Mucosa of rectum (tissue), 2 donors: ENCODE results near the gene MORN5.

Source experiments
- H3K27ac ChIP-seq, 2 donors: one replicate each; pipeline ENCODE4 v1.7.0; 2013; ENCODE audit warnings: inconsistent platforms in 2 of 2, low read depth in 2 of 2, low read length in 2 of 2
- H3K27me3 ChIP-seq, 2 donors: one replicate each; pipeline ENCODE4 v1.7.0; 2013; ENCODE audit warnings: low read length in 2 of 2; ENCODE audit not compliant: control insufficient read depth in 2 of 2, insufficient read depth in 2 of 2
- H3K36me3 ChIP-seq, 2 donors: one replicate each; pipeline ENCODE4 v1.7.0; 2013; ENCODE audit warnings: low read length in 2 of 2; ENCODE audit not compliant: control insufficient read depth in 2 of 2, insufficient read depth in 2 of 2
- H3K4me1 ChIP-seq, 2 donors: one replicate each; pipeline ENCODE4 v1.7.0; 2013; ENCODE audit warnings: low read length in 2 of 2, mild to moderate bottlenecking in 1 of 2; ENCODE audit not compliant: control insufficient read depth in 2 of 2, insufficient read depth in 2 of 2
- H3K4me3 ChIP-seq, 2 donors: one replicate each; pipeline ENCODE4 v1.7.0; 2013; ENCODE audit warnings: low read length in 2 of 2
- H3K9ac ChIP-seq, 2 donors: one replicate each; pipeline ENCODE4 v1.7.0; 2013; ENCODE audit warnings: low read length in 2 of 2, low read depth in 1 of 2, mild to moderate bottlenecking in 1 of 2
- H3K9me3 ChIP-seq, 2 donors: one replicate each; pipeline ENCODE4 v1.7.0; 2013; ENCODE audit warnings: low read length in 2 of 2; ENCODE audit not compliant: control insufficient read depth in 2 of 2
- donor health status: healthy.
- donor health status: Normal muscosa, but diverticular disease.

Gene MORN5

DNA sequence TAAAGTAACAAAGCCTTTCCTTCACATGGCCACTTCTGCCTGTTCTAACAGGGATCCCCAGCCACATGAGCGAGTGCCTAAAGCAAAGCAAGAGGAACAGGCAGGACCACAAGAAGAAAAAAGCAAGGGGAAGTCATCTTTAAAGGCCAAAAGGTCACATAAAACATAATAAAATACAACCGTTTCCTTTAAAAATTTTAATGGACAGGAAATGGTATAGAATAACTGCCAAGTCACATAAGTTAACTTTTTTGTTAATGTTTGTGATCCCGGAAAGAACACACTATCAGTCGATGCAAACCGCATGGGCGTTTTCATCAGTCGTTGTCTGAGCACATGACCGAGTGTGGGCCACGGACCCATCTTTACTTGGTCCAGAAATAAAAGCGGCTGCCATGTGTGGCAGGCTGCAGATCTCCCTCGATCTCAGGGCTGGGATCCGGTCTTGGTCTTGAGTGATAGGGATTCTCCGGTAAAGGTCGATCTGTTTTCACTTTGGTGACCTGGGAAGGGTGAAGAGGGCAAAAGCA, 15.8 kb upstream of the MORN5 start:
- Histone ChIP-seq H3K9me3 (no peaks in the 10 kb centered on the region), H3K27ac (no peak overlapping the region), H3K36me3 (peaks cover 49 to 64% of the 10 kb centered on the region in 2 donors), H3K4me1 (peaks cover under 1 to 4% of the 10 kb centered on the region in 2 donors), H3K27me3 (no peaks in the 10 kb centered on the region), H3K4me3 (no peak overlapping the region), H3K9ac (no peak overlapping the region)

DNA sequence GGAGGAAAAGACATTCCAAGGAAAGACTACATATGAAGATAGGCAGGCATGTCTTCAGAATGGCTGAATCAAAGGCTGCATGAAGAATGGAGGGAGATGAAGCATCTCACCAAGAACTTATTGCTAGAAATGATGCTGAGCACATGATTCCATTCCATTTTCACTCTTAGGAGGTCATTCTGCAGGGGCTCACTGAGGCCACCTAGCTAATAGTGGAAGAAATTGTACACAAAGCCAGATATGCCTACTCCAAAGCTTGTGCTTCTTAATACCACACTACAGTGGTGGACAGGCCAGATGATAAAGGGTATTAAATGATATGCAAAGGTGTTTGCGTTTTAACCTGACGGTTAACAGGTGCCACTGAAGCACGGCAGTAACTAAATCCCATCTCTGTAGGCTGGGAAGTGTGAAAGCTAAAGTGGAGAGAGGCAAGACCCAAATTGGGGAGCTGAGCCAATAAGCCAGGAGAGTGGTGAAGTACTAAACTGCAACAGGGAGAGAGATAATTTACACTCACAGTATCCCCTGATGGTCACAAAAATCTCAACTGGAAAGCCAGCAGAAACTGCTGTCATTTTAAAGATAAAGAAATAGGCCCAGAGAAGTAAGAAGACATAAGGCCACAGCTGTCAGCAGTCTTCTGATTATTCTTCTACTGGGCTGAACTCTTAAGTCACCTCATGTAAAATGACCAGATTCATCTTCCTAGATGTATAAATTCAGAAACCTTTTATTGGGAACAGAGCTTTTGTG, 14.7 kb upstream of the MORN5 start:
- Histone ChIP-seq H3K9ac (no peak overlapping the region), H3K4me3 (no peak overlapping the region), H3K9me3 (no peaks in the 10 kb centered on the region), H3K27ac (no peak overlapping the region), H3K27me3 (no peaks in the 10 kb centered on the region), H3K4me1 (peaks cover 0 to 4% of the 10 kb centered on the region in 2 donors), H3K36me3 (peaks cover 53 to 71% of the 10 kb centered on the region in 2 donors)

DNA sequence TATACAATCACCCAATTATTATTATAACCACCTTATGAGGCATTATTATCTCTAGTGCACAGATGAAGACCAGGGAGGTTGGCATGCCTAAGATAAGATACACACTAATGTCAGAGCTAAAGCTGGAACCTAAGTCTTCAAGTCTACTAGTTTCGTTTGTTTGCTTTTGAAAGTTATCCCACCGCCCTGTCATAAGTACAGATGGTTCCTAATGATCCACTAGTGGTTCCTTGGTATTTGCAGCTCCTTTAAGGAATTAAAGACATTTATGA, 14.2 kb upstream of the MORN5 start:
- H3K4me1 ChIP-seq, result peaks cover 0 to 4% of the 10 kb centered on the region in 2 donors
- peaks cover 53 to 71% of the 10 kb centered on the region in 2 donors for H3K36me3 ChIP-seq
- no peaks in the 10 kb centered on the region for H3K9me3 ChIP-seq
- no peak overlapping the region for H3K4me3 ChIP-seq
- no peaks in the 10 kb centered on the region for H3K27me3 ChIP-seq
- H3K9ac ChIP-seq, result no peak overlapping the region
- no peak overlapping the region for H3K27ac ChIP-seq

DNA sequence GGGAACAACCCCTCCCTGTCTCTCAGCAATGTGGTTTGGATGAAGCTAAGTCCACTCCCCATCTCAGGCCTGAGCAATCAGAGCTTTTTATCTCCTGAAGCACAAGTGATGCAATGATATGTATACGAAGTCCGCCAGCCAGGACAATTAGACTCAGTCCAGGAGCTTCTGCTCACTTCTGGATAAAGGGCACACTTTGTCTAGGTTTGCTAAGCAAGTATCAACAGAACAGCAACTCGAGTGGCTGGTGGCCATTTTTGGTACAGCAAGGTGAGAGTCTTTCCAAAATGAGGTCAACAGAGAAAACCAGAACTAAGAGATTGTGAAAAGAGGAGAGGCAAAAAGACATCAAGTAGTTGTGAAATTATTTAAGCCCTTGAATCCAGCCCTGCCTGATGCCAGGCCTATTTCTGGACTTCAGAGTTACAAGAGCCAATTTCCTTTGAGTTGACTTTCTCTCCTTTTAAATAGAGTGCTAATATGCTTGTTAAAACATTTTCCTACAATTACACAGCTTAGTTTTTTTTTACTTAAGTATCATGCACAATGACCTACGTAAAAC, 8.4 kb upstream of the MORN5 start:
- Histone ChIP-seq H3K27ac (no peak overlapping the region), H3K36me3 (peaks cover 33 to 41% of the 10 kb centered on the region in 2 donors), H3K9me3 (no peaks in the 10 kb centered on the region), H3K27me3 (no peaks in the 10 kb centered on the region), H3K4me1 (no peaks in the 10 kb centered on the region), H3K9ac (no peak overlapping the region), H3K4me3 (no peak overlapping the region)

DNA sequence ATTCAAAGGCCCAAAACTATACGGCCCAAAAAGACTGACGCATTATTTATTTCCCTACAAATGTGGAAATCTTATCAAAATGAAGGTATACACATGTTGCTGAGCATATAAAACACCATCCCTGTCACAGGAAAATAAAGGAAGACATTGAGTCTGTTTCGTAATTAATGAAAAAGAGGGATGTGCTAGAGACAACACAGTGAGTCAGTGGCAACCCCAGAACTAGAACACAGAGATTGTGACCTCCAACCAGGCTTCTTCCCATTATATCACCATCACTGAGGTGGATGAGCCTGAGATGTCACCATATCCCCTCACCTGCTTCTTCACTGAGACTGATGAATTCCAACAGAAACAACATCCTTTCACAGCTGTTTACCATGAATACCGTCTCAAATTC, 3.9 kb upstream of the MORN5 start:
- Histone ChIP-seq H3K36me3 (peaks cover 10 to 14% of the 10 kb centered on the region in 2 donors), H3K4me1 (peaks cover 4 to 11% of the 10 kb centered on the region in 2 donors), H3K4me3 (no peak overlapping the region), H3K9me3 (no peaks in the 10 kb centered on the region), H3K27ac (no peak overlapping the region), H3K27me3 (no peaks in the 10 kb centered on the region), H3K9ac (no peak overlapping the region)

DNA sequence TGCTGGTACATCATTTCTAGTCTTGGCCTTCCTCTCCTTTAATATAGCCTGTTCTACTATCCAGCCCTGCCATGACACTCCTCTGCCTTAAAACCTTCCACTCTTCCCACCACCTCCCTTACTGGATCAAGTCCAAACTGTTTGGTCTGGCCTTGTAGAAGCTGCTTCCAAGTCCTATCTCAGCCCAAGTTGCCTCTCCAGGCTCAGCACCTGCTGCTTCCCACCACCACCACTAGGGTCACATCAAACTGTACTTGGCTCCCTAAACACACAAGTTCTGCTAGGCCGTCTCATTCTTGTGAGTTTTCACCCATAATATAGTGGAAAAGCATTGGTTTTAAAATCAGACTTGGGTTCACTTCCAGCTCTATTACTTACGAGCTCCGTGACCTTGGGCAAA, 1.5 kb upstream of the MORN5 start:
- Histone ChIP-seq H3K9ac (no peak overlapping the region), H3K9me3 (no peaks in the 10 kb centered on the region), H3K36me3 (no peaks in the 10 kb centered on the region), H3K4me3 (peak overlapping the region in 1 of 2 donors; percentile 48), H3K27ac (no peak overlapping the region), H3K4me1 (peaks cover 4 to 11% of the 10 kb centered on the region in 2 donors), H3K27me3 (no peaks in the 10 kb centered on the region)

DNA sequence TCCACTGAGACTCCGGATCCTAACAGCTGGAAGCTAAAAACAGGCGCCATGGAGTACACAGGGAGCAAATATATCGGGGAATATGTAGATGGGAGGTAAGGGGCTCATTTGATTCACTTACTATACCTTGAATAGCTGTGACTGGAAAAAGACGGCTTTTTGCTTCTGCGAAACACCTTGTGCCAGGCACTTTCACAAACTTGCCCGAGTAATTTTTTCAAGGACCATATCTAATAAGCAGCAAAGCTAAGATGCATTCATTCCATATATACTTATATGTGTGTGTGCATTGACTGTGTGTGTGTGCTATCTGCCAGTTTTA, 178 bp downstream of the MORN5 start:
- Histone ChIP-seq H3K27me3 (no peaks in the 10 kb centered on the region), H3K27ac (no peak overlapping the region), H3K4me1 (peaks cover 4 to 11% of the 10 kb centered on the region in 2 donors), H3K9me3 (no peaks in the 10 kb centered on the region), H3K4me3 (peak overlapping the region; percentile 89 to 97), H3K36me3 (no peaks in the 10 kb centered on the region), H3K9ac (peak overlapping the region in 1 of 2 donors; percentile 95)

DNA sequence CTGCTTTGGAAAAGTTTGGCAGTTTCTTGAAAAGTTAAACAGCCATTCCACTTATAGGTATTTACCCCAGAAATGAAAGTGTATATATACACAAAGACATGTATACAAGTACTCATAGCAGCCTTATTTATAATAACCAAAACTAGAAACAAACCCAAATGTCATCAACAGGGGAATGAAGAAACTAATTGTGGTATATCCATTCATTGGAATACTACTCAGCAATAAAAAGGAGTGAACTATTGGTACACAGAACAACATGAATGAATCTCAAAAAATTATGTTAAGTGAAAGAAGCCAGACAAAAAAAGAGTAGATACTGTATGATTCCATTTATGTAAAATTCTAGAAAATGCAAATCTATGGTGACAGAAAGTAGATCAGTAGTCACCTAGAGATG, 2.7 kb downstream of the MORN5 start:
- Histone ChIP-seq H3K9ac (no peak overlapping the region), H3K4me1 (peaks cover 4 to 11% of the 10 kb centered on the region in 2 donors), H3K4me3 (no peak overlapping the region), H3K27me3 (peaks cover 2 to 3% of the 10 kb centered on the region in 2 donors), H3K9me3 (no peaks in the 10 kb centered on the region), H3K27ac (no peak overlapping the region), H3K36me3 (no peaks in the 10 kb centered on the region)

DNA sequence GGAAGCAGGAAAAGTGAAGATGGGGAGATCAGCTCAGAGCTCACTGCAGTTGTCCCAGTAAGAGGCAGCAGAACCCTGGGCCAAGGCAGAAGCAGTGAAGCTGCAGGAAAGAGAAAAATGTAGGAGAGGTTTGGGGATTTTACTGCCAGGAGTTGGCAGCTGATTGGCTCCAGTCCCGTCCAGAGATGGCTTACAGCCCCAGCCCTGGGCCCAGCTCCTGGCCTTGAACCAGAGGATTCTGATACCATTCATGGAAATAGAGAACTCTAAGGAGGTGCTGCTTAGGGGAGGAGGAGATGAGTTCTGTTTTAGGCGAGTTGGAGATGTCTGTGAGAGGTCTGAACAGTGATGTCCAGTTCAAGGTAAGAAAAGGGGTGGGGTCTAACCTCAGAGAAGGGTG, 4.6 kb downstream of the MORN5 start:
- H3K9ac ChIP-seq, result no peak overlapping the region
- H3K9me3 ChIP-seq, result no peaks in the 10 kb centered on the region
- no peaks in the 10 kb centered on the region for H3K36me3 ChIP-seq
- H3K27me3 ChIP-seq, result peaks cover 2 to 3% of the 10 kb centered on the region in 2 donors
- no peak overlapping the region for H3K27ac ChIP-seq
- no peak overlapping the region for H3K4me3 ChIP-seq
- peaks cover 0 to 2% of the 10 kb centered on the region in 2 donors for H3K4me1 ChIP-seq

DNA sequence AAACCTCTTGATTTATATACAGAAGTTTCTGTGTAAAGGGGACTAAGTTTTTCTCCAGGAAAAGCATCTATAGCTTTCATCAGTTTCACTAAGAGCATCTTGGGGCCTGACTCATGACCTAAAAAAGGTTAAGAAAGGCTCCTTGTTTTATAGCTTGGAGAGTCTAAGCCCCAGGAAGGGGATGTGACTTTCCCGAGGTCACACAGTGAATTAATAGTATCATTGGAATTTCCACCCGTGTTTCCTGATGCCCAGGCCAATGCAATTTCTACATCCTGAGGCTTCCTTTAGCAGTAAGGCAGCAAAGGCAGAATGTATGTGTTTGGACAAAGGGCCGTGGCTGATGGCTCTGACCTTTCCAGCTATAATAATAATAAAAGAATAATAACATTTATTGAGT, 8.6 kb downstream of the MORN5 start:
- H3K27ac ChIP-seq, result no peak overlapping the region
- H3K36me3 ChIP-seq, result no peaks in the 10 kb centered on the region
- H3K4me1 ChIP-seq, result no peaks in the 10 kb centered on the region
- no peak overlapping the region for H3K9ac ChIP-seq
- peaks cover 2 to 11% of the 10 kb centered on the region in 2 donors for H3K27me3 ChIP-seq
- H3K9me3 ChIP-seq, result no peaks in the 10 kb centered on the region
- no peak overlapping the region for H3K4me3 ChIP-seq
